ENCODE data around the gene RPS15A.

RPS15A gene

GRCh38 chr16:18789850-18790706 lies at the start of gene RPS15A:
TSS of gene RPS15A (minus strand) at chr16:18790334. CDS start at chr16:18789113, 1,221 bp downstream.
- DNase-seq (ENCODE audit: insufficient read length, low spot score), result peak; percentile 82
- peak; percentile 94 for FAIRE-seq

GRCh38 chr16:18839555-18839954 lies 49.4 kb upstream of the RPS15A start:
- DNase-seq (ENCODE audit: insufficient read length, low spot score), result no peak
- no peak for FAIRE-seq

- FAIRE-seq, result no peak
- DNase-seq (ENCODE audit: insufficient read length, low spot score), result no peak
These were observed 46.6 kb upstream of the RPS15A start for GRCh38 chr16:18836702-18837101.

GRCh38 chr16:18834864-18835263 lies 44.7 kb upstream of the RPS15A start:
- DNase-seq (ENCODE audit: insufficient read length, low spot score) (no peak), FAIRE-seq (no peak)

- FAIRE-seq (no peak), DNase-seq (ENCODE audit: insufficient read length, low spot score) (no peak)
These were observed 43.8 kb upstream of the RPS15A start for GRCh38 chr16:18833707-18834505.

GRCh38 chr16:18832613-18833012 lies 42.5 kb upstream of the RPS15A start:
- FAIRE-seq (no peak), DNase-seq (ENCODE audit: insufficient read length, low spot score) (no peak)

GRCh38 chr16:18832006-18832405 lies 41.9 kb upstream of the RPS15A start:
- DNase-seq (ENCODE audit: insufficient read length, low spot score) (no peak), FAIRE-seq (no peak)

GRCh38 chr16:18829251-18829650 lies 39.1 kb upstream of the RPS15A start:
- FAIRE-seq, result no peak
- no peak for DNase-seq (ENCODE audit: insufficient read length, low spot score)

GRCh38 chr16:18827890-18828289 lies 37.8 kb upstream of the RPS15A start:
- DNase-seq (ENCODE audit: insufficient read length, low spot score), result no peak
- no peak for FAIRE-seq

- FAIRE-seq, result no peak
These were observed 26.2 kb upstream of the RPS15A start for GRCh38 chr16:18816286-18816685.

GRCh38 chr16:18811925-18812324 lies 21.8 kb upstream of the RPS15A start:
- FAIRE-seq, result no peak
- DNase-seq (ENCODE audit: insufficient read length, low spot score), result no peak

More at GRCh38 chr16:18816286-18816685, 26.2 kb upstream of the RPS15A start:
- DNase-seq (ENCODE audit: insufficient read length, low spot score), result no peak

GRCh38 chr16:18809165-18809564 lies 19.0 kb upstream of the RPS15A start:
- DNase-seq (ENCODE audit: insufficient read length, low spot score) (no peak), FAIRE-seq (no peak)

GRCh38 chr16:18805257-18805773 lies 15.2 kb upstream of the RPS15A start:
- no peak for DNase-seq (ENCODE audit: insufficient read length, low spot score)
- no peak for FAIRE-seq

GRCh38 chr16:18804540-18804939 lies 14.4 kb upstream of the RPS15A start:
- no peak for FAIRE-seq
- DNase-seq (ENCODE audit: insufficient read length, low spot score), result no peak

GRCh38 chr16:18803569-18804462 lies 13.7 kb upstream of the RPS15A start:
- DNase-seq (ENCODE audit: insufficient read length, low spot score) (no peak), FAIRE-seq (no peak)

- no peak for DNase-seq (ENCODE audit: insufficient read length, low spot score)
- peak; percentile 4 for FAIRE-seq
These were observed 12.7 kb upstream of the RPS15A start for GRCh38 chr16:18802767-18803343.

- peak; percentile 83 for DNase-seq (ENCODE audit: insufficient read length, low spot score)
- peak; percentile 95 for FAIRE-seq
These were observed 11.2 kb upstream of the RPS15A start, which contains the start of gene ARL6IP1 for GRCh38 chr16:18801145-18801972. TSS of gene ARL6IP1 (minus strand) at chr16:18801549. CDS start at chr16:18801466, 83 bp downstream.

- FAIRE-seq, result peak; percentile 56
- no peak for DNase-seq (ENCODE audit: insufficient read length, low spot score)
These were observed 10.6 kb upstream of the RPS15A start for GRCh38 chr16:18800775-18801144.

GRCh38 chr16:18800293-18800692 lies 10.2 kb upstream of the RPS15A start:
- no peak for DNase-seq (ENCODE audit: insufficient read length, low spot score)
- no peak for FAIRE-seq
